OCI-LY7 (cell line): ENCODE measurements around the gene KANSL1.

ENCODE experiments used
- EZH2phosphoT487 ChIP-seq: fragments of 200-600 bp; sonication (generic); IDR thresholded peaks from 2 replicates; pipeline ENCODE4 v1.6.1; 2018; ENCODE audit warnings: low read depth, borderline replicate concordance, mild to moderate bottlenecking, mixed run types, antibody characterized with exemption, low read length, moderate library complexity, mixed read lengths
- TF ChIP-seq, protein P1 (sequence below): fragments of 200-600 bp; sonication (generic); conservative IDR thresholded peaks from 2 replicates; pipeline ENCODE4 v1.5.1; 2014; ENCODE audit warnings: mild to moderate bottlenecking, antibody characterized with exemption, low read length, moderate library complexity, mixed read lengths

DNA sequence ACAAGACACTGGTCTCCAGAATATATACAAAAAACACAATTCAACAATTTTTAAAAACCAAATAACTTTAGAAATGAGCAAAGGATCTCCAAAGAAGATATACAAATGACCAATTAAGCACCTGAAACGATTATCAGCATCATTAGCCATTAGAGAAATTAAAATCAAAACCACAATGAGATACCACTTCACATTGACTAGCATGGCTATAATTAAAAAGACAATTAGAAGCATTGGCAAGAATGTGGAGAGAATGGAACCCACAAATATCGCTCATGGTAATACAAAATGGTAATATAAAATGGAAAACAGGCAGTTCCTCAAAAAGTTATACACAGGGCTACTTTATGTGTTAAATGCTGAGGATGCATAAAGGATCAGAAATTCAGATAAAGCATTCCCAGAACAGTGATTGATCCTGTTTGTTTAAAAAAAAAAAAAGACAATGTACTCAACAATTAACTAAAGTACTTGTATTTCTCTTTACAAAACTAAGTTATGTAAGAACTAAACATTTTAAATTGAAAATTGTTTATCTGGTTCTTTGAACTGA lies 52.5 kb downstream of the KANSL1 start:
- TF ChIP-seq, protein P1, sequence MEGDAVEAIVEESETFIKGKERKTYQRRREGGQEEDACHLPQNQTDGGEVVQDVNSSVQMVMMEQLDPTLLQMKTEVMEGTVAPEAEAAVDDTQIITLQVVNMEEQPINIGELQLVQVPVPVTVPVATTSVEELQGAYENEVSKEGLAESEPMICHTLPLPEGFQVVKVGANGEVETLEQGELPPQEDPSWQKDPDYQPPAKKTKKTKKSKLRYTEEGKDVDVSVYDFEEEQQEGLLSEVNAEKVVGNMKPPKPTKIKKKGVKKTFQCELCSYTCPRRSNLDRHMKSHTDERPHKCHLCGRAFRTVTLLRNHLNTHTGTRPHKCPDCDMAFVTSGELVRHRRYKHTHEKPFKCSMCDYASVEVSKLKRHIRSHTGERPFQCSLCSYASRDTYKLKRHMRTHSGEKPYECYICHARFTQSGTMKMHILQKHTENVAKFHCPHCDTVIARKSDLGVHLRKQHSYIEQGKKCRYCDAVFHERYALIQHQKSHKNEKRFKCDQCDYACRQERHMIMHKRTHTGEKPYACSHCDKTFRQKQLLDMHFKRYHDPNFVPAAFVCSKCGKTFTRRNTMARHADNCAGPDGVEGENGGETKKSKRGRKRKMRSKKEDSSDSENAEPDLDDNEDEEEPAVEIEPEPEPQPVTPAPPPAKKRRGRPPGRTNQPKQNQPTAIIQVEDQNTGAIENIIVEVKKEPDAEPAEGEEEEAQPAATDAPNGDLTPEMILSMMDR: no peak
- no peak for TF ChIP-seq EZH2phosphoT487
